Bronchial epithelial cell (primary cell): ENCODE results near the gene SUGCT. TPM values are rescaled to one million over a fixed set of nuclear protein-coding genes. Genes with fewer than 3 reads are reported as not detected.

Experiments used
- DNase-seq: peaks from one replicate; pipeline ENCODE4 v3.0.0-alpha.2; 2010; ENCODE audit warnings: low read depth
- FAIRE-seq: peaks from 2 replicates; lab custom pipeline; 2011; peaks lifted over from hg19 to GRCh38; lab: Jason Lieb, UNC
- H3K27me3 ChIP-seq: 2 replicates; pipeline ENCODE4 v1.5.1; 2011; ENCODE audit warnings: low read length; ENCODE audit not compliant: control insufficient read depth, insufficient read depth
- H3K36me3 ChIP-seq: 2 replicates; pipeline ENCODE4 v1.5.1; 2011; ENCODE audit warnings: low read length; ENCODE audit not compliant: control insufficient read depth, insufficient read depth
- H3K4me3 ChIP-seq: 2 replicates; pipeline ENCODE4 v1.5.1; 2011; ENCODE audit warnings: mild to moderate bottlenecking, low read depth, low read length, control low read depth
- CTCF ChIP-seq: IDR thresholded peaks from 2 replicates; pipeline ENCODE4 v1.5.1; 2011; ENCODE audit warnings: mild to moderate bottlenecking, moderate library complexity, low read length, control low read depth, inconsistent platforms; ENCODE audit not compliant: insufficient read depth, severe bottlenecking
- total RNA-seq: library from RNA; depleted of rRNA; stranded (reverse); fragments of >200 nt; gene quantifications from 2 replicates; pipeline ENCODE4 v1.2.1, GENCODE V29; 2014

SUGCT gene
- total RNA-seq, 1 donor from 2014 or later: 7.4 TPM

- no peaks in the 10 kb centered on the region for H3K36me3 ChIP-seq
- DNase-seq: peak; percentile 56
- TF ChIP-seq CTCF: no peak
- no peaks in the 10 kb centered on the region for H3K27me3 ChIP-seq
- no peak for FAIRE-seq
- no peak overlapping the region for H3K4me3 ChIP-seq
Measured at GRCh38 chr7:40583667-40584444, 449.1 kb downstream of the SUGCT start.

GRCh38 chr7:40584667-40585433 lies 450.0 kb downstream of the SUGCT start:
- no peak for FAIRE-seq
- no peak overlapping the region for H3K4me3 ChIP-seq
- no peaks in the 10 kb centered on the region for H3K36me3 ChIP-seq
- H3K27me3 ChIP-seq: no peaks in the 10 kb centered on the region
- TF ChIP-seq CTCF: no peak
- DNase-seq: peak; percentile 76

GRCh38 chr7:40586197-40586596 lies 451.4 kb downstream of the SUGCT start:
- Histone ChIP-seq H3K4me3 (no peak overlapping the region), H3K27me3 (no peaks in the 10 kb centered on the region), H3K36me3 (no peaks in the 10 kb centered on the region)
- FAIRE-seq (no peak), DNase-seq (peak; percentile 57)
- TF ChIP-seq CTCF: no peak

- H3K36me3 ChIP-seq: no peaks in the 10 kb centered on the region
- no peak for DNase-seq
- no peak for FAIRE-seq
- H3K4me3 ChIP-seq: no peak overlapping the region
- no peaks in the 10 kb centered on the region for H3K27me3 ChIP-seq
- TF ChIP-seq CTCF: no peak
Measured at GRCh38 chr7:40587419-40587818, 452.6 kb downstream of the SUGCT start.

GRCh38 chr7:40595129-40595528 lies 460.3 kb downstream of the SUGCT start:
- Histone ChIP-seq H3K4me3 (no peak overlapping the region), H3K27me3 (no peaks in the 10 kb centered on the region), H3K36me3 (no peaks in the 10 kb centered on the region)
- no peak for DNase-seq
- FAIRE-seq: no peak
- TF ChIP-seq CTCF: no peak
